ENCODE measurements around the gene BST1. TPM values are rescaled to one million over a fixed set of nuclear protein-coding genes. Genes with fewer than 3 reads are reported as not detected.

The BST1 gene
- total RNA-seq, 1 experiment from 2014 or later = 1.4 TPM

GRCh38 chr4:15755321-15756155, 52.7 kb downstream of the BST1 start:
- H3K36me3 Mint-ChIP-seq = no peaks in the 10 kb centered on the region

More at GRCh38 chr4:15755321-15756155, 52.7 kb downstream of the BST1 start:
- no peak overlapping the region for H3K27ac Mint-ChIP-seq
- no peaks in the 10 kb centered on the region; the same call in none of the 2 replicates for H3K27me3 Mint-ChIP-seq (ENCODE audit: low read depth)
- H3K9me3 Mint-ChIP-seq = peaks cover 16% of the 10 kb centered on the region
- no peak for ATAC-seq
- H3K4me1 Mint-ChIP-seq = no peaks in the 10 kb centered on the region
- POLR2A ChIA-PET = no interaction called here
- no peak overlapping the region for H3K4me3 Mint-ChIP-seq
- CTCF ChIA-PET = interaction anchor here (0.8 to 1.9 kb wide), 2 partner anchors 18 to 29 kb away, joined by 3 to 6 read pairs; no protein-coding TSS in a partner anchor
- DNase-seq (ENCODE audit: low spot score) = no peak
- TF ChIP-seq TEAD4 (CRISPR knock-in tag; IDR thresholded peaks at IDR 0.05) (no peak), ZNF121 (CRISPR knock-in tag; IDR thresholded peaks at IDR 0.05) (no peak), NR1H2 (CRISPR knock-in tag; IDR thresholded peaks at IDR 0.05) (no peak), ZNF232 (CRISPR knock-in tag; IDR thresholded peaks at IDR 0.05) (no peak), KAT7 (CRISPR knock-in tag; IDR thresholded peaks at IDR 0.05; ENCODE audit: borderline replicate concordance) (no peak), ZNF396 (CRISPR knock-in tag; IDR thresholded peaks at IDR 0.05; ENCODE audit: borderline replicate concordance) (no peak), IRF1 (CRISPR knock-in tag; IDR thresholded peaks at IDR 0.05) (no peak), RELA (CRISPR knock-in tag; IDR thresholded peaks at IDR 0.05; ENCODE audit: borderline replicate concordance) (no peak), SP1 (CRISPR knock-in tag; conservative IDR thresholded peaks at IDR 0.05) (no peak), ZNF512 (CRISPR knock-in tag; IDR thresholded peaks at IDR 0.05; ENCODE audit: borderline replicate concordance) (no peak), ZNF423 (CRISPR knock-in tag; IDR thresholded peaks at IDR 0.05) (no peak), SMAD4 (CRISPR knock-in tag; IDR thresholded peaks at IDR 0.05) (no peak), PRRX2 (CRISPR knock-in tag; IDR thresholded peaks at IDR 0.05) (no peak), ZNF317 (CRISPR knock-in tag; IDR thresholded peaks at IDR 0.05; ENCODE audit: borderline replicate concordance, low read depth) (no peak), ELF4 (CRISPR knock-in tag; IDR thresholded peaks at IDR 0.05; ENCODE audit: low read depth) (no peak), EMX1 (CRISPR knock-in tag; IDR thresholded peaks at IDR 0.05) (no peak), ZNF671 (CRISPR knock-in tag; IDR thresholded peaks at IDR 0.05) (no peak)
- TF ChIP-seq, protein P1, sequence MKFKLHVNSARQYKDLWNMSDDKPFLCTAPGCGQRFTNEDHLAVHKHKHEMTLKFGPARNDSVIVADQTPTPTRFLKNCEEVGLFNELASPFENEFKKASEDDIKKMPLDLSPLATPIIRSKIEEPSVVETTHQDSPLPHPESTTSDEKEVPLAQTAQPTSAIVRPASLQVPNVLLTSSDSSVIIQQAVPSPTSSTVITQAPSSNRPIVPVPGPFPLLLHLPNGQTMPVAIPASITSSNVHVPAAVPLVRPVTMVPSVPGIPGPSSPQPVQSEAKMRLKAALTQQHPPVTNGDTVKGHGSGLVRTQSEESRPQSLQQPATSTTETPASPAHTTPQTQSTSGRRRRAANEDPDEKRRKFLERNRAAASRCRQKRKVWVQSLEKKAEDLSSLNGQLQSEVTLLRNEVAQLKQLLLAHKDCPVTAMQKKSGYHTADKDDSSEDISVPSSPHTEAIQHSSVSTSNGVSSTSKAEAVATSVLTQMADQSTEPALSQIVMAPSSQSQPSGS (CRISPR knock-in tag; IDR thresholded peaks at IDR 0.05; ENCODE audit: borderline replicate concordance, low read depth) = no peak
- TF ChIP-seq, protein P2, sequence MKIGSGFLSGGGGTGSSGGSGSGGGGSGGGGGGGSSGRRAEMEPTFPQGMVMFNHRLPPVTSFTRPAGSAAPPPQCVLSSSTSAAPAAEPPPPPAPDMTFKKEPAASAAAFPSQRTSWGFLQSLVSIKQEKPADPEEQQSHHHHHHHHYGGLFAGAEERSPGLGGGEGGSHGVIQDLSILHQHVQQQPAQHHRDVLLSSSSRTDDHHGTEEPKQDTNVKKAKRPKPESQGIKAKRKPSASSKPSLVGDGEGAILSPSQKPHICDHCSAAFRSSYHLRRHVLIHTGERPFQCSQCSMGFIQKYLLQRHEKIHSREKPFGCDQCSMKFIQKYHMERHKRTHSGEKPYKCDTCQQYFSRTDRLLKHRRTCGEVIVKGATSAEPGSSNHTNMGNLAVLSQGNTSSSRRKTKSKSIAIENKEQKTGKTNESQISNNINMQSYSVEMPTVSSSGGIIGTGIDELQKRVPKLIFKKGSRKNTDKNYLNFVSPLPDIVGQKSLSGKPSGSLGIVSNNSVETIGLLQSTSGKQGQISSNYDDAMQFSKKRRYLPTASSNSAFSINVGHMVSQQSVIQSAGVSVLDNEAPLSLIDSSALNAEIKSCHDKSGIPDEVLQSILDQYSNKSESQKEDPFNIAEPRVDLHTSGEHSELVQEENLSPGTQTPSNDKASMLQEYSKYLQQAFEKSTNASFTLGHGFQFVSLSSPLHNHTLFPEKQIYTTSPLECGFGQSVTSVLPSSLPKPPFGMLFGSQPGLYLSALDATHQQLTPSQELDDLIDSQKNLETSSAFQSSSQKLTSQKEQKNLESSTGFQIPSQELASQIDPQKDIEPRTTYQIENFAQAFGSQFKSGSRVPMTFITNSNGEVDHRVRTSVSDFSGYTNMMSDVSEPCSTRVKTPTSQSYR (CRISPR knock-in tag; IDR thresholded peaks at IDR 0.05) = no peak
- TF ChIP-seq, protein P3, sequence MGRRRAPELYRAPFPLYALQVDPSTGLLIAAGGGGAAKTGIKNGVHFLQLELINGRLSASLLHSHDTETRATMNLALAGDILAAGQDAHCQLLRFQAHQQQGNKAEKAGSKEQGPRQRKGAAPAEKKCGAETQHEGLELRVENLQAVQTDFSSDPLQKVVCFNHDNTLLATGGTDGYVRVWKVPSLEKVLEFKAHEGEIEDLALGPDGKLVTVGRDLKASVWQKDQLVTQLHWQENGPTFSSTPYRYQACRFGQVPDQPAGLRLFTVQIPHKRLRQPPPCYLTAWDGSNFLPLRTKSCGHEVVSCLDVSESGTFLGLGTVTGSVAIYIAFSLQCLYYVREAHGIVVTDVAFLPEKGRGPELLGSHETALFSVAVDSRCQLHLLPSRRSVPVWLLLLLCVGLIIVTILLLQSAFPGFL (CRISPR knock-in tag; IDR thresholded peaks at IDR 0.05; ENCODE audit: borderline replicate concordance) = no peak

Measured in WTC11 (cell line).